GM19372 (cell line): ENCODE data around the gene C20orf204.
A peak's percentile ranks its signal among the peaks of the same experiment; 100 is the strongest.

ENCODE experiments used
- ATAC-seq: cut with Tn5 transposase; IDR thresholded peaks from one replicate; pipeline ENCODE4 v1.9.1; 2021; ENCODE audit warnings: mild to moderate bottlenecking, low read depth, moderate library complexity; ENCODE audit not compliant: unreplicated experiment

C20orf204 gene

DNA sequence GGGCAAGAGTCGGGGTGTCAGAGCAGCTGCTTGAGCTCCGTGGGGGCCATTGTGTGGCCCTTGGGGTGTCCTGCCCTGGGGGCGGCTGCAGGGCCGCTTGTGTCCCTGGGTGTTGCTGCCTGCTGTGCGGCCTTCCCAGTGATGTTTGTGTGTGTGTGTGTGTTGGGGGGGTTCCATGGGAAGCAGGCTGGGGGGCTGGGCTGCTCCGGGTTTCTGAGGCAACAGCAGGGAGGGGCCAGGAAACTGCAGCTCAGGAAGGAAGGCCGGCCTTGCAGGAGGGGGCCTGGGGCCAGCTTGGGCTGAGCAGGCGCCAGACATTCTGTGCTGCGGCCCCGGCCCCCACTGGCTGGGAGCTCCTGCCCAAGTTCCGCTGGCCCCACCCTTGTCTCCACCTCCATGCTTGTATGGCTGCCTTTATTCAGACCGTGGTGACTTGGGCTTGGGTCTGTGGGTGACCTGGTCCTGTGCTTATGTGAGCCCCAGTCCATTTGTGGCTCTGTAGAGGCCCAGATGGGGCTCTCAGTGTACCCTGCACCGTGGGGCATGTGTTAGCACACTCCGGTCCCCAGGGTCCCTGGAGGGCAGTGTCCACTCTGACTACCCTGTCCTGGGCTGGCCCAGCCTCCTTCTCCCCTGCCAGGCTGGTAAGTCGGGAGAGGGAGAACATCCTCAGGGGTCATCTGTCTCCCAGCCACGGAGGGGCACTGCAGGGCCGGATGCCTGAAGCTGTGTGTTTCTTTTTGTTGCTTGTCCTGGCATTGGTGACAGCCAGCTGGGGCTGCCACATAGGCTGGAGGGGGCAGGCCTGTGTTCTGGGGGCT is 18.1 kb downstream of the C20orf204 start:
- ATAC-seq, result no peak

DNA sequence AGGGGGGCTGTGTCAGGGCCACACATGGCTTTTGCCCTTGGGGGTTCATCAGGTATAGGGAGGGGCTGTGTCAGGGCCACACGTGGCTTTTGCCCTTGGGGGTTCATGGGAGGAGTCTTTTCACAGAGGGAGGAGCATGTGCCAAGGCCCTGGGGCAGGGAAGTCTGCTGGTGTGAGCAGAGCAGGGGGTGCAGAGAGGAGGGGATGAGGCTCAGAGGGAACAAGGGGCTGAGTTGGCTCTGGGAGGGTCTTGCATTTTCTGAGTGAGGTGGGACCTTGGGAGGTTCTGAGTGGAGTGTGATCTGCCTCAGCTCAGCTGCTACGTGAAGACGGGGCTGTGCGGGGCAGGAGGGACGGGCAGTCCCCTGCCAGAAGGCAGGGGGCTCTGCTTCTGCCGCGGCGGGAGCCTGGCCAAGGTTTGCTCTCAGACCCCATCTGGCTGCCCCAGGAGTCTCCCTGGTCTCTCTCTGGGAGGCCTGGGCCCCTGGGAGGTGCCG is 19.5 kb downstream of the C20orf204 start:
- no peak for ATAC-seq

DNA sequence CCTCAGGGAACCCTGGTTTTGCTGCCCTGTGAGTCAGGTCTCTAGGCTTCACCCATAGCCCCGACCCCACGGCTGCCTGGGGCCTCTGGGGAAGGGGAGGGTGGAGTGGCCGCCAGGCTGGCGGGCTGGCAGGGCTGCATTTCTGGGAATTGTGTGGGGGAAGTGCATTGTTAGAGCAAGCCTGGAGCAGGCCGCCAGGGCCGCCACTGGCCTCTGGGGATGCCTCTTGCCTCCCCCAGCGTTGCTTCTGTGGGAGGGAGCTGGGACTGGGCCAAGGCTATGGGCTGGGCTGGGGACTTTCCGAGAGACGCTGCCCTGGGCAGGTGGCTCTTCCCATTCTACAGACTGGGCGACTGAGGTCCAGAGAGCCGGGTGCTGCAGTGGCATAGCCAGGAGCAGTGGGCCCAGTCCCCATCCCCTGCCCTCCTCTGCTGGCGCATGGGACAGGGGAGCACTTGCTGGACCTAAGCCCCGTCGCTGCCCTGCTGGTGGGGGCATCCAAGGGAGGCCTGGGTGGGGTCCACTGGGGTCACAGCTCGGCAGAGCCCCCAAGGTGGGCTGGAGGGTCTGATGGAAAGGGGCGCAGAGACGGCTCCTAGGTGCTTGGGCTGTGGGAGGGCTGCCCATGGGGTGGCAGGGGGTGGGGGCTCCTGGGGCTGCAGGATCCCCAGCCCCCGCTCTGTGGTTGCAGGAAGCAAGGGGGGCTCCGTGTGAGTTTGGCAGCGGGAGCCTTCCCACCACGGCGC is 20.1 kb downstream of the C20orf204 start:
- no peak for ATAC-seq

DNA sequence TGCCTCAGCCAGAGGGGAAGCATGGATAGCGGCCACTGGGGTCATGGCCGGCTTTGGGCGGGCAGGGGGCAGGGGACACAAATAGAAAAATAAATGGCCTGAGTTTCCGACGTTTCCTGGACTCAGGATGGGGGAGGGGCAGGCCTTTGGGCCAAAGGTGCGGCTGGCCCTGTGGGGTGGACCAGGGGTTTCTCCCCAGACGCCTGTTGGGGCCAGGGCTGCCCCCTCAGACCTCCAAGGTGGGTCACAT is 20.6 kb downstream of the C20orf204 start:
- no peak for ATAC-seq

DNA sequence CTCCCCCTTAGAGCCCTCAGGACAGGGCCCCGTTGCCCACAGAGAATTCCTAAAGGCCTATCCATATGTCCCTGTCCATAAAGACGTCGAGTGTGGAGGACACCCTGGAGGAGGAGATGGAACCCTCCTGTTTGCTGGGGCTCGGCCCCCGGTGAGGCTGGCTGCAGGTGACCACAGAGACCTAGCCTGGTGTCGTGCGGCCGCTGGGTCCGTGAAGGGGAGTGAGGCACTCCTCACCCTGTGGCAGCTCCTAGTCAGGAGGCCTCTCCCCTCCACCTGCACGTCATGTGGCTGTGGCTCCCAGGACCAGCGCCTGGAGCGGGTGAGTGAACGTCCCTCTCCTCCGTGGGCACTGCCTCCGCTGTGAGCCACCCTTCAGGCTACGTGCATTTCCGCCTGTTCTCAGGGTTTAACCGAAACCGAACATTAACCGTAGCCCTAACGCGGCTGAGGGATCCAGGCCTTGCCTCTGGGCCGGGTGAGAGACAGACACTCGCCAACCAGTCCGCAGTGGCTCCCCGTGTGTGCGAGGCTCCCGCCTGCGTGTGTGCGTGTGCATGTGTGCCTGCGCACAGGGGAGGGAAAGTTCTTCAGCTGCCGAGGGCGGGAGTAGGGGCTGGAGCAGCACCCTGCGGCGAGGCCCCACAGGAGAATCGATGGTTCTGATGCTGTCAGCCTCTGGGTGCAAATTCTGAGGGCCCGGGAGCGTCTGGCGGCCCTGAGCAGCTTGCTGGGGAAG is 21.1 kb downstream of the C20orf204 start:
- no peak for ATAC-seq

DNA sequence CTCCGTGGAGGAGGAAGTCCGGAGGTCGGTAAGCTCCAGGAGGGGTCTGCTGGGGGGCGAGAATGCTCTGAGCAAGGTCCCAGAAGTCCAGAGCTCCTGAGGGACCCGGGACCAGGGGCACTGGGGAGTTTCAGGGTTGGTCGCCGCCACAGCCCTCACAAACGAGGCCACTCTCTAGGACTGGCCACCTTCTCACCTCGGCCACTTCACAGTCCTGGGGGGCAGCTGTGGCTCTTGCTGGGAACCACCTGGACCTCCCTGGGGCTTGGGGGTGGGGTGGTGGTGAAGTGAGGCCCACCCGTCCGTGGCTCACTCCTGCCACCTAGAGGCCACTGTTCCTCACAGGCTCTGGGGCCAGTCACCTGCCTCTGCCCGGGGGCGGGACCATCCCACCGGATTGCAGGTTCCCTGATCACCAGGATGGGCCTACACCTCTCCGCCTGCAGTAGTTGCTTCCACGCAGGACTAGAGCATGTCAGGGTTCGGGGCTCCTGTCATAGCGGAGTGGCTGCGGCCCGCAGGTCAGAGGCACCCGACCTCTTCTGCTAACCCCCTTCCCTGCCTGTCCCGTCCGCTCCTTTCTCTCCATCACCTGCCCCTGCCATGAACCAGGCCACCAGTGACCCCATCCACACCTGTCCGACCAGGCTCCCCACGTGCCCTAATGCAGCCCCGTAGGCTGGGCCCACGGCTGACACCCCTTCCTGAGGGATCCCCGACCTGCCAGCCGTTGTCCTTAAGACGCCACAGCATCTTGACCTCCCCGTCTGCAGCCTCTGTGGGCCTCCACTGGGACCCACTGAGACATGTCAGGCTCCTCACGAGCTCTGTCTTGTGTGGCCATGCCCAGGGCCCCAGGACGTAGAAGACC is 21.9 kb downstream of the C20orf204 start:
- ATAC-seq, result no peak

DNA sequence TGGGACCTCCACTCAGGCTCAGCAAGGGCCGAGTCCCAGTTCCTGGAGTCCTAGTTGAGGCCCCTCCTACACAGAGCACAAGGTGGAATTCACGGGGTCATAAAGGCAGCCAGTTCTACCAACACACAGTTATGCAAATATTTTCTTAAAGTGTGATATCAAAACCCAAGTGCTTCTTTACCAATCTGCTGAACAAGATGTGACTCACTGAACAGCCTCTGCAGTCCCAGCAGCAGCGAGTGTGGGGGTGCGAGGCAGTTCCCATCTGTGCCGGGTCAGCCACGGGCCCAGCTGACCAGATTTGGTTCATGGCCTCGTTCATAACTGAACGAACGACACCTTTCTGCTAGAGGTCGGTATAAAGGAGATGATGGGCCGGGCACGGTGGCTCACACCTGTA is 22.6 kb downstream of the C20orf204 start:
- ATAC-seq, result no peak

DNA sequence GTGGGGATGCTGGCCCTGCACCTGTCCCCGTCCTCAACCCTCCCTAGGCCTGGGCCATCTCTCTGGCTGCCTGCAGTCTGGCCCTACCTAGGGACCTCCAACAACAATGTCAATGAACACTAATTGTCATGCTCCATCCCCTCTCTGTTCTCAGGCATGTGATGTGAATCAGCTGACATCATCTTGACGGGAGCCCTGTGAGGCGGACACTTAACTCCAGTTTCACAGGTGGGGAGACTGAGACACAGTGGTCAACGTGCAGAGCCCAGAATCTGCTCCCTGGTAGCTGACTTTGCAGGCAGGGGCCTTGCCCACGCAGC is 26.3 kb downstream of the C20orf204 start:
- ATAC-seq, result no peak

DNA sequence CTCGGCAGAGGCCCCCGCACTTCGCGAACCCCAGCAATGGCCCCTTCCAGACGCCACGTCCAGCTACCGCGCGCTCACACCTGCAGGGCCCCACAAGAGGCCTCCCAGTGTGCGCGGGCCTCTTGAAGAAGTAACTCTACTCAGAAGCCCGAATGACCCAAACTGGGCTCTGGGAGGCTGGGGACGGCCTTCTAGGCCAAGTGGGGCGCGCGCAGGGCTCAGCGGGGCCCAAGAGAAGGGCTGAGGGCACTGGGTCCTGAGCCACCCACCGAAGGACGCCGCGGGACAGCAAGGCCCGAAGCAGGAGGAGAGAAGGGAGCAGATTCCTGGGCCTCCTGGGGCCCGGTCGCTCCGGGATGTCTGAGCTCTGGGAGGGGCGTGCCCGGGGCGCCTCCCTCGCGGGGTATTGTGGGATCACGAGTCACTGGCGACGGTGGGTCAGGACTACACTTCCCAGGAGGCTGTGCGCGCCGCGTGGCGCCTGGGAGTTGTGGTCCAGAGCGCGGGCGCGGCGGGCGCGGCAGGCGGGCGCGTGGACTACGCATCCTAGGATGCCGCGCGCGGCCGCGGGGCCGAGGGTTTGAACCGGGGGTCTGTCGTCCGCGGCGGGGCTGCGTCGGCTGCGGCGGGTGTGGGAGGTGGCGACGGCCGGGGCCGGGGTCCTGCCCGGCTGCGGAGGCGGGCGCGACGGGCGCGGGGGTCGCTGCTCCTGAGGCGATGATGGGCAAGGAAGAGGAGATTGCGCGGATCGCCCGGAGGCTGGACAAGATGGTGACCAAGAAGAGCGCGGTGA is 26.8 kb downstream of the C20orf204 start, which contains the start of gene TCEA2:
TCEA2 (plus strand) TSS at position 603 of the 793 bp plus-strand sequence; CDS start at position 718, 115 bp downstream.
- ATAC-seq, result peak; percentile 83

DNA sequence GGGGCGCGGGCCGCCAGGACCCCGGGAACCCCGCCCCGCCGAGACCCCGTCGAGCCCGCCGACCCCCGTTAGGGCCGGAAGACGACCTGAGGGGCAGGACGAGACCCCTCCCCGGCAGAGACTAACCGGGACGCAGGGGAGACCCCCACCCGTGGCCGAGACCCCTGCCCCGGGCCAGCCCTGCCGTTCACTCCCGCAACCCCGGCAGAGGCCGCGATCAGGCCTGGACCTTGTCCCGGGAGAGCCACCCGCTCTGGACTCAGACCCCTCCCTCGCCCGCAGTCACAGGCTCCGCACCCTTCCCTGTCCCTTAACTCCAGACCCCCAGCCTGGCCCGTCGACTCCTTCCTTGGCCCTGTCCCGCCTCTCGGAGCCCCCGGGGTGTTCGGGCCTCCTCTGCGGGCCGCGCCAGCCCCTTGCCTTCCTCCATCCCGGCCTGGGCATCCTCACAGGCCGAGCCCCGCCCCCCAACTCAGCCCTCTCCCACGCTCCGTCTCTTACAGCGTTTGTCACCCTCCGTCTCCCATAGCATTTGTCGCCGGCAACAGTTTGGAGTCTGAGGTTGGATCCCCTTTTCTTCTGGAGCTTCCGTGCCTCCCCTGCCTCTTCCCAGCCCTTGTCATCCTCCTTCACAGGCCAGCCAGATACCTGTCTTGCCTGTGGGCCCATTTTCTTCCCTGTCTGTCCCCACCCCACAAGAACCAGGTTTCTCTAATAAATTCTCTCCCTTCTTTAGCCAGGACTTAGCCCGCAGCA is 27.6 kb downstream of the C20orf204 start:
- ATAC-seq, result peak; percentile 4

DNA sequence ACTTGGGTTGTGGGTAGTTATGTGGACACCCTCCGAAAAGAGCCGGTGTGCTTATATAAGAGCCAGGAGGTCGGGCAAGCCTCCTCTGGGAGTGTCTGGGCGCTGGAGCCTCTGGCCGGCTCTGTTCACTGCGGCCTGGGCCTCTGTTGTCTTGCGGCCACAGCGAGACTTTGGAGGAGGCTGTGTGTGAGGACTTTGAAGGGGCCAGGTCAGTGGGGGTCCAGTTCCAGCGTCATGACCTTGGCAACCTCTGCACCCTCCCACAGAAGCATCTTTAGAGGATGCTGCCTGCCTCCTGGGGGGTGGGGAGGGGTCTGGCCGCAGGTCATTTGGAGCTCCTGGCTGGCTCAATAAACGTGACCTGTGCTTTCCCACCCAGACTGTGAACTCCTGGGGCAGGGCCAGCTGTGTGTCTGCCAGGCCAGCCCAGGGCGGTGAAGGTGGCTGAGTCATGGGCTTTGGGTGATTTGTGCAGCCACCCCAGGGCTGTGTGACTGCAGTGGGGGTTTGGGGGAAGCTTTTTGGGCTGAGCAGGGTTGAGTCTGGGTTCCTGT is 28.2 kb downstream of the C20orf204 start:
- no peak for ATAC-seq

DNA sequence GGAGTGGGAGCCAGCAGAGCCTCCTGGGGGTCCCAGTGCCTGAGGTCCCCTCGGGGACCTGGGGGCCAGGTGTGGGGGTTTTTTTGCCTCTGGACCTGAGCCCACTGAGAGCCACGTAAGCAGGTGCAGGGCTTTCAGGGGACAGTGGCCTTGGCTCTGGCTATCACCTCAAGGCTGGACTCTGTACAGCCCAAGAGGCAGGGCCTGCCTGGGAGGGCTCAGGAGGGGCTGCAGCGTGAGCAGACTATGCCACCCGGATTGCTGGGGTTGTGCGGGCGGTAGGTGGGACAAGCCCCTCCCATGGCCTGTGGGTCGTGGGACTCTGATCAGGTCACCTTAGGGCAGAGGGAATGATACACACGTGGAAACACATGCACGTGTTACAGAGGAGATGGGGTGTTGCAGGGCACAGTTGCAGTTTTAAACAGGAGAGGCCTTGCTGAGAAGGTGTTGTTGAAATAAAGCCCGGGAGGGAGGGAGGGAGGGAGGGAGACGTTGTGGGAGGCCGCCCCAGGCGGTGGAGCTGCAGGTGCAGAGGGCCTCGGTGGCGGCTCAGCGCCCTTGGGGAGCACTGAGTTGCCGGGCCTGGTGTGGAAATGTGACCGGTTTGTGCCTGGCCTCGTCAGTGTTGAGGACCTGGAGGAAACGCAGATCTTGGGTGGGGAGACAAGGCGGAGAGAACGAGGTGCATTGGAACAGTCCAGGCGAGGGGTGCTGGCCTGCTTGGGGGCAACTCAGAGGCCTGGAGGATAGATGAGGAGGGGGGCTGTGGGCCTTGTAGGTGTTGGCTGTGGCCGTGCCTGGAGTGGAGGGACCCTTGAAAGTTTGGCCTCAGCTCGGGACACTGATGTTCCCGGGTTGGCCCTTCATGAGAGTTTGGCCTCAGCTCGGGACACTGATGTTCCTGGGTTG is 29.3 kb downstream of the C20orf204 start:
- ATAC-seq, result no peak

DNA sequence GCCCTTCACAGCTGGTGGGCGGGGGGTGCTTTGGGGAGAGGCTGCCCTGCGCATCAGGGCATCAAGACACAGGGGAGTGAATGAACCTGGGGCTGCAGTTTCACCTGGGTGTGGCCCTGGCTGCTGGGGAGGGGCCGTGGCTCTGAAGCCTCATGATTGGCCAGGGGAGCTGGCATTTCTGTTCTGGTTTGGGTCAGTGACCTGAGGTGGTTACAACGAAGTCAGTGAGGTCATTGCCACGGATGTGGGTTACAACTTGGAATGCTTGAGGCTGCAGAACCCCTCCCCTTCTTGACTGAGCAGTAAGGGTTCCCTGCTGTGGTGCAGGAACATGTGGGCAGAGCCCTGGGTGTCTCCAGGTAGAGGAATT is 30.0 kb downstream of the C20orf204 start:
- no peak for ATAC-seq

DNA sequence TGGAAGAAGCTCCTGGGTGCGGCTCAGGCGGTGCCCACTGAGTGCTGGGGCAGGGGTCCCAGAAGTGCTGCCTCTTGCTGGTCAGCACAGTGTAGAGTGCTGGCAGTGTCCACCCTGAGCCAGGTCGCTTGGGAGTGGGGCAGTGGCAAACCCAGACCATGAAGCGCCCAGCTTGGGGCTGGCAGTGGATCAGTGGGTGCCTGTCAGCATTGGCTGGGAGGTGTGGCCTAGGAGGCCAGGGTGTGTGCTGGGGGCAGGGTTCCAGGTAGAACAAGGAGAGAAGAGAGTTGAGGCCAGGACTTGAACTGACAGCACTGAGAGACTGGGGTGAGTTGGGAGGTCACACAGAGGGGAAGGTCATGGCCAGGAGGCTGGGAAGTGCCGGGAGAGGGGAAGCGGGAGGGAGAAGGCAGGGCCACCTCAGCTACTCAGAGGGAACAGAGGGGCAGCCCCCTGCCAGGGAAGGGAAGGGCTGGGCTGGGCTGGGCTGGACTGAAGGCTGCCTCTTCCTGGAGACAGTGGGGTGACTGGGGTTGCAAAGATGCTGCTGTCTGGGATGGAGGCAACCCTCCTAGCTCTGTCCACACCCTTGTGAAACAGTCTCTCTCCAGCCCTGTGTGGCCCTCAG is 31.1 kb downstream of the C20orf204 start:
- ATAC-seq, result no peak

DNA sequence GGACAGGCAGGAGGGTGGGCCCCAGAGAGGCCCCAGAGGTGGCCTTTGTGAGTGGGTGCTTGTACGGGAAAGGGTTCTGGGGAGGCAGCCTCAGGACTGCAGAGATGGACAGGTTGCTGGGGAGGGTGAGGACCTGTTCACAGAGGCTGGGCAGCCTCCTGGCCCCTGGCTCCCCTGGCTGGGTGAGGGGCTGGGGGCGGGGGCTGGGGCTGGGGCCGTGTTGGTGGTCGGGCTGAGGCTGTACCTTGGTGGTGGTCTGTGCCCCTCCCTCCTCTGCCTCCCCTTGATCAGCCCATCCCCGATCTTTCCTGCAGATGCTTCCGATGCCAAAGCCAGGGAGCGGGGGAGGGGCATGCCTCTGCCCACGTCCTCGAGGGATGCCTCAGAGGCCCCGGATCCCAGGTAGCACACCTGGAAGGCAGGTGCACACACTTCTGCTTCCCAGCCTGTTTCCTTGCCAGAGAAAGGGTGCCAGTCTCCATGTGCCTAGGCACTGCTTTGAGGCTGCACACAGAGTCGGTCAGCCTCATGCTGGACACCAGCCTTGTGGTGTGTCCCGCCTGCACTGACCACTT is 31.8 kb downstream of the C20orf204 start:
- ATAC-seq, result no peak

DNA sequence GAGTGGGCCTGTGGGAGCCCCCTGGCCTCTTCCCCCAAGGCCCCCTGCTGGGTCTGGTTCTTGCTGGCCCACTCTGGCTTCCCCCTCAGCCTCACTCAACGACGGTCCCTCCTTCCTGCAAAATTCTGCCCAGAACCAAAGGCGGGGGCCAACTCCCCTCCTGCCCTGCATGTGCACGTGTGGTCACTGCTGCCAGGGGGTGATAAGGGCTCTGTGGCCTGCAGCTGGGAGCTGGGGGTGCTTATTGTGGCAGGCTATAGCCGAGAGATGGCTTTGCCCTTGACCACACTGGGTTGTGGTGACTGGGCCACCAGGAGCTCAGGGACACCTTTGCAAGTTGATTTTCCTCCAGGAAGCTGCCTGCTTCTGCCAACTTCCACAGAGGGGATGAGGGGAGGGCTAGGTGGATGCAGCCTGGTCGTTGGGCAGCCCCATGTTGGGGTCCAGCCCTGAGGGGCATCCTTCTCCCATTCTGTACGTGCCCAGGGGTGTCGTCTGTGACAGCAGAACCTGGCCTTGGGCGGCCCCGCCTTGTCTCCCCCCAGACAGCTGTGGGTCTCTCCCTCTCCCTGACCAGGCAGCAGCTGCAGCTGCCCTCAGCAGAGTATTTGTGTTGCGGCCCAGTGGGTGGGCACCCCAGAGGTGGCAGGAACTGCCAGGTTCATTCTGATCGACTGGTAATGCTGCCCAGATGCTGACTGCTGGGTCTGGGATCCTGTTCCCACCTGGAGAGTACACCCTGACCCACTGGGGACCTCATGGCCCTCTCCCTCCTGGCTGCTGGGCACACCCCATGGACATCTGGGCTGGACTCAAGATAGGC is 32.6 kb downstream of the C20orf204 start:
- no peak for ATAC-seq
